ENCODE measurements around the gene PERM1.

The PERM1 gene

GRCh38 chr1:925561-926421 lies 56.1 kb downstream of the PERM1 start:
- DNase-seq (ENCODE audit: low read depth, low spot score), result no peak
- H3K27ac ChIP-seq, result no peak overlapping the region

Data from epithelial cell of prostate (primary cell).